NB4 (cell line): ENCODE data around the gene IGSF23.
"Not testable (repeated sequence)": the region's sequence is repeated elsewhere in the genome, so short reads cannot be mapped to it uniquely, and the experiment has no call there.

Experiments used
- DNase-seq: peaks from one replicate; pipeline ENCODE4 v3.0.0; 2010; ENCODE audit warnings: low read depth
- H3K4me3 ChIP-seq: one replicate; pipeline ENCODE4 v1.5.1; 2011; ENCODE audit warnings: mild to moderate bottlenecking, low read depth, low read length, moderate library complexity
- CTCF ChIP-seq: IDR thresholded peaks from one replicate; pipeline ENCODE4 v1.5.1; 2012; ENCODE audit warnings: low read depth, low read length
- MAX ChIP-seq: IDR thresholded peaks from 2 replicates; pipeline ENCODE4 v1.6.1; 2011; ENCODE audit warnings: low read depth, low read length
- MYC ChIP-seq: IDR thresholded peaks from 2 replicates; pipeline ENCODE4 v1.6.1; 2011; ENCODE audit warnings: low read depth, low read length
- POLR2A ChIP-seq: IDR thresholded peaks from 2 replicates; pipeline ENCODE4 v1.6.1; 2011; ENCODE audit warnings: mild to moderate bottlenecking; ENCODE audit not compliant: insufficient read length; ENCODE audit errors: extremely low read depth

The IGSF23 gene

GRCh38 chr19:44623626-44624025, 10.3 kb downstream of the IGSF23 start:
- no peak for DNase-seq
- no peak overlapping the region for H3K4me3 ChIP-seq
- TF ChIP-seq MAX: no peak
- TF ChIP-seq CTCF: no peak
- TF ChIP-seq POLR2A: no peak
- no peak for TF ChIP-seq MYC

GRCh38 chr19:44624840-44625354, 11.5 kb downstream of the IGSF23 start:
- H3K4me3 ChIP-seq: no peak overlapping the region
- TF ChIP-seq MYC (no peak), CTCF (no peak), POLR2A (no peak), MAX (no peak)
- DNase-seq: no peak

GRCh38 chr19:44625637-44626036, 12.3 kb downstream of the IGSF23 start:
- not testable (repeated sequence) for H3K4me3 ChIP-seq, DNase-seq

GRCh38 chr19:44626048-44626624, 12.8 kb downstream of the IGSF23 start:
- TF ChIP-seq POLR2A: no peak
- TF ChIP-seq MAX: no peak
- DNase-seq: no peak
- no peak overlapping the region for H3K4me3 ChIP-seq

GRCh38 chr19:44627631-44628030, 14.3 kb downstream of the IGSF23 start:
- no peak for DNase-seq
- H3K4me3 ChIP-seq: no peak overlapping the region
- TF ChIP-seq POLR2A (no peak), MAX (no peak), MYC (no peak), CTCF (no peak)

- TF ChIP-seq MAX: no peak
- no peak for TF ChIP-seq POLR2A
- TF ChIP-seq MYC: no peak
- TF ChIP-seq CTCF: no peak
- no peak overlapping the region for H3K4me3 ChIP-seq
- DNase-seq: no peak
Measured at GRCh38 chr19:44628793-44629192, 15.4 kb downstream of the IGSF23 start.

GRCh38 chr19:44631611-44632010, 18.2 kb downstream of the IGSF23 start:
- H3K4me3 ChIP-seq, DNase-seq: not testable (repeated sequence)

- DNase-seq, H3K4me3 ChIP-seq: not testable (repeated sequence)
Measured at GRCh38 chr19:44634058-44634457, 20.7 kb downstream of the IGSF23 start.
